ENCODE results near the gene ACOT7. TPM values are rescaled to one million over a fixed set of nuclear protein-coding genes. Genes with fewer than 3 reads are reported as not detected.

ACOT7 gene
- total RNA-seq, 4 donors from 2014 or later = 3.7 to 13.4 (median 6.3) TPM

DNA sequence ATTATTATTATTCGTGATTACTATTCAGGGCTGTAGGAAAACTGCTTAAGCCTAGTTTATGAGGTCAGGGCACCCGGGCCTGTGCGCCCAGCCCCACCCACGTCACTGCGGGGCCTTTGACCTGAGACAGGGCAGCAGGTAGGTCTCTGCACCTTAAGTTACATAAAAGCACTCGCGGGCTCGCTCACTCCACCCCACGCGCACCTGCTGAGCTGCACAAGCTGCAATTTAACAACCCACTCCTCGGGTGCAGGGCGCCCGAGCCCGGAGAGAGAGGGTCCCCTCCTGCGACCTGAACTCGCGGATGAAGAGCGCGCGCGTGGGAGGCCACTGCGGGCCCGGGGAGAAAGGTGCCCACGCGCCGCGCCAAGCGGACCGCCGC is 158.3 kb downstream of the ACOT7 start:
- WGBS, 2 donors = 0 to 1% methylated on average over 7 to 18 of the region's 30 CpGs
- H3K4me1 ChIP-seq = peaks cover 9 to 11% of the 10 kb centered on the region in 2 donors
- H3K27me3 ChIP-seq = peaks cover 3% of the 10 kb centered on the region
- H3K27ac ChIP-seq = no peak overlapping the region
- intact Hi-C loops (cut with DNase I) = no loop called here
- TF ChIP-seq, protein P1, sequence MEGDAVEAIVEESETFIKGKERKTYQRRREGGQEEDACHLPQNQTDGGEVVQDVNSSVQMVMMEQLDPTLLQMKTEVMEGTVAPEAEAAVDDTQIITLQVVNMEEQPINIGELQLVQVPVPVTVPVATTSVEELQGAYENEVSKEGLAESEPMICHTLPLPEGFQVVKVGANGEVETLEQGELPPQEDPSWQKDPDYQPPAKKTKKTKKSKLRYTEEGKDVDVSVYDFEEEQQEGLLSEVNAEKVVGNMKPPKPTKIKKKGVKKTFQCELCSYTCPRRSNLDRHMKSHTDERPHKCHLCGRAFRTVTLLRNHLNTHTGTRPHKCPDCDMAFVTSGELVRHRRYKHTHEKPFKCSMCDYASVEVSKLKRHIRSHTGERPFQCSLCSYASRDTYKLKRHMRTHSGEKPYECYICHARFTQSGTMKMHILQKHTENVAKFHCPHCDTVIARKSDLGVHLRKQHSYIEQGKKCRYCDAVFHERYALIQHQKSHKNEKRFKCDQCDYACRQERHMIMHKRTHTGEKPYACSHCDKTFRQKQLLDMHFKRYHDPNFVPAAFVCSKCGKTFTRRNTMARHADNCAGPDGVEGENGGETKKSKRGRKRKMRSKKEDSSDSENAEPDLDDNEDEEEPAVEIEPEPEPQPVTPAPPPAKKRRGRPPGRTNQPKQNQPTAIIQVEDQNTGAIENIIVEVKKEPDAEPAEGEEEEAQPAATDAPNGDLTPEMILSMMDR (IDR thresholded peaks at IDR 0.05) = no peak
- TF ChIP-seq POLR2A (IDR thresholded peaks at IDR 0.05) = no peak
- no peak for DNase-seq
- peaks cover 15 to 25% of the 10 kb centered on the region in 2 donors for H3K36me3 ChIP-seq
- H3K9me3 ChIP-seq = no peaks in the 10 kb centered on the region
- peak overlapping the region; percentile 60 to 93 (median 72) for H3K4me3 ChIP-seq (replicated peaks in 1 of 3)

DNA sequence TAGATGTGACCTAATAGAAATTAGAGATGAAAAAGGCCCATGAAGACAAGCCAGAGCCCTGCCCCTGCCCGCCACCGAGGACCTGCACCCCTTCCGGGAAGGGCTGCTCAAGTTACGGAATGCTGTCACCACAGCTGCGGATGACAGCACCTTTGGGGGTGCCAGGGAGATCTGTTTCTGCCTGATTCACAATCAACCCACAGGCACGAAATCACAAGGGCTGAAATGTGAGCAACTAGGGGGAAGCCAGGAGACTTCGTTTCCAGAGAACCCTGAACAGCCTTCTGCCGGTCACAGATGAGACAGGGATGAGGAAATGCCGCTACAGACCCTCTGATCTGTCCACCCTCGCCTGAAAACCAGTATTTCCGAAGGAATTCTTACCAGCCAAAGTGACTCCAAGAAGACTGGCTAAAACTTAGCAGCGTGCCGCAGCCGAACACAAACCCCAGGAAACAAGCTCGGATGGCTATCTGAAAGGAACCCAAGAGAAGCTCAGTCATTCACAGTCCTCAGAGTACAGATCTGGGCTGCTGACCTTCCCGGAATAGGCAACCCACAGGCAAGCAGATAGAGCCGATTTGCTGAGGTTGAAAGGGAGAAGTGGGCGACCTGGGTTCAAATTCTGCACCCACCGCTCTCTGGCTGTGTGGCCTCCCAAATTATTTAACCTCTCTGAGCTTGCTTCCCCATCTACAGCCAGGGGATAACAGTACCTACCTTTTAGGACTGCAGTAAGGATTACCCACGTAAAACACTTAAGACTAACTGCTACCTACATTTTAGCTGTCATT is 158.9 kb downstream of the ACOT7 start:
- no peaks in the 10 kb centered on the region for H3K27me3 ChIP-seq
- peaks cover 20 to 31% of the 10 kb centered on the region in 2 donors for H3K36me3 ChIP-seq
- peaks cover 9 to 11% of the 10 kb centered on the region in 2 donors for H3K4me1 ChIP-seq
- intact Hi-C loops (cut with DNase I) = no loop called here
- H3K27ac ChIP-seq = no peak overlapping the region
- H3K9me3 ChIP-seq = no peaks in the 10 kb centered on the region
- peak overlapping the region; percentile 60 to 93 (median 72) for H3K4me3 ChIP-seq (replicated peaks in 1 of 3)
- TF ChIP-seq, protein P1 (IDR thresholded peaks at IDR 0.05) = no peak
- no peak for TF ChIP-seq POLR2A (IDR thresholded peaks at IDR 0.05)
- no peak for DNase-seq
- 57 to 60% methylated on average over 20 of the region's 20 CpGs for WGBS, 2 donors

DNA sequence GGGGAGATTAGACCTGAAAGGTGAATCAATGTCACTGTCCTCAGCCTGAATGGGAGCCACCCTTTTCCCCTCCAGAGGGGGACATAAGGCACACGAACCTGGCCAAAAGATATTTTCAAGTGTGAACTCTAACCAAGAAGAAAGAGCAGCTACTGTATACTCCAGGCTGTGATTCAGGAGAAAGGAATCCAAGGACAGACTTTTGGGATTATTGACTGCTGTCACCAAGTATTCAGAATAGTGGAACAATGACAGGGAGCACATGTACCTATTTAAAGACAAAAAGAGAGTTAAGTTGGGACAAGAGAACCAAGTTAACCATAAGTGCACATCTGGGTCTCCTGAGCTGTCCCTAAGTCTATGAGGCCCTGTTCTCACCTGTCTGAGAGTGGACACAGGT is 160.2 kb downstream of the ACOT7 start:
- peaks cover 9 to 11% of the 10 kb centered on the region in 2 donors for H3K4me1 ChIP-seq
- WGBS, 2 donors = 55 to 77% methylated on average over 1 of the region's 1 CpG
- intact Hi-C loops (cut with DNase I) = no loop called here
- H3K4me3 ChIP-seq (replicated peaks in 1 of 3) = no peak overlapping the region
- no peak for DNase-seq
- H3K36me3 ChIP-seq = peaks cover 22 to 31% of the 10 kb centered on the region in 2 donors
- H3K9me3 ChIP-seq = no peaks in the 10 kb centered on the region
- H3K27me3 ChIP-seq = no peaks in the 10 kb centered on the region
- TF ChIP-seq POLR2A (IDR thresholded peaks at IDR 0.05) = no peak
- TF ChIP-seq, protein P1 (IDR thresholded peaks at IDR 0.05) = no peak
- H3K27ac ChIP-seq = no peak overlapping the region

DNA sequence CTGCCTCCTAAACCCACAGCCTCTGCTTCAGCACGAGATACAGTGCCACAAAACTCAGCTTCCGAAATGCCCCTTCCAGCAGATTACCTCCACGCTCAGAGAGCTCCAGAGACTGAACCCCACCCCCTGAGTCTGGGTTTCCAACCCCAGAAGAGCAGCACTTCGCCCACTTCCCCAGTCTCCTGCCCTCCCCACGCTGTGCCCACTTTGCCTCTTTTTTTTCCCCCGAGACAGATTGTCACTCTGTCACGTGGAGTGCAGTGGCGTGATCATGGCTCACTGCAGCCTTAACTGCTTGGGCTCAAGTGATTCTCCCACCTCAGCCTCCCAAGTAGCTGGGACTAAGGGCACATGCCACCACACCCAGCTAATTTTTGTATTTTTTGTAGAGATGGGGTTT is 167.9 kb downstream of the ACOT7 start:
- H3K4me3 ChIP-seq (replicated peaks in 1 of 3) = no peak overlapping the region
- H3K36me3 ChIP-seq = peaks cover 31 to 38% of the 10 kb centered on the region in 2 donors
- H3K27me3 ChIP-seq = no peaks in the 10 kb centered on the region
- no peak overlapping the region for H3K27ac ChIP-seq
- no peaks in the 10 kb centered on the region for H3K9me3 ChIP-seq
- intact Hi-C loops (cut with DNase I) = no loop called here
- H3K4me1 ChIP-seq = peaks cover 0 to 4% of the 10 kb centered on the region in 2 donors
- 94 to 97% methylated on average over 8 of the region's 8 CpGs for WGBS, 2 donors
- TF ChIP-seq, protein P1 (IDR thresholded peaks at IDR 0.05) = no peak
- no peak for TF ChIP-seq POLR2A (IDR thresholded peaks at IDR 0.05)
- DNase-seq = no peak

DNA sequence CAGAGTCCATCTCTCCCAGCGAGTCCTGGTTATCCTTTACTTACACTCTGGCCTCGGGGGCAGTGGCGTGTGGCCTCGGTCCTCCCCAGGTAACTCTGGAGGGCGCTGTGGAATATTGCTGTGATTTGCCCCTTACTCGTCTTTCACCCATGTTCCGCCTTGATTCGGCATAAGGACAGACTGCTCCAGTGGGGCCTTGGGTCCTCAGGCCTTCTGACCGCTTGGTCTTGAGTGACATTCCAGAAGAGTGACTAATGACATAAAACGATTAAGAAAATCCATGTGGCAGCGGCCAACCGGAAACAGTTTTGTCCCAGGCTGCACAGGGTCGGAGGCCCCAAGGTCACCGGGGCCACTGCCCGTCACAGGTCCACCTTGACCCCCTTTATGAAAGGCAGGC is 168.8 kb downstream of the ACOT7 start:
- Histone ChIP-seq H3K36me3 (peaks cover 22 to 32% of the 10 kb centered on the region in 2 donors), H3K4me3 (replicated peaks in 1 of 3) (no peak overlapping the region), H3K27me3 (no peaks in the 10 kb centered on the region), H3K27ac (no peak overlapping the region), H3K9me3 (no peaks in the 10 kb centered on the region), H3K4me1 (peaks cover 0 to 4% of the 10 kb centered on the region in 2 donors)
- DNase-seq = no peak
- 87 to 90% methylated on average over 15 of the region's 15 CpGs for WGBS, 2 donors
- TF ChIP-seq POLR2A (IDR thresholded peaks at IDR 0.05) = no peak
- TF ChIP-seq, protein P1 (IDR thresholded peaks at IDR 0.05) = no peak
- intact Hi-C loops (cut with DNase I) = no loop called here
